ENCODE data around the gene ZNF780B.
"Not testable (repeated sequence)": the region's sequence is repeated elsewhere in the genome, so short reads cannot be mapped to it uniquely, and the experiment has no call there.

Gene ZNF780B

DNA sequence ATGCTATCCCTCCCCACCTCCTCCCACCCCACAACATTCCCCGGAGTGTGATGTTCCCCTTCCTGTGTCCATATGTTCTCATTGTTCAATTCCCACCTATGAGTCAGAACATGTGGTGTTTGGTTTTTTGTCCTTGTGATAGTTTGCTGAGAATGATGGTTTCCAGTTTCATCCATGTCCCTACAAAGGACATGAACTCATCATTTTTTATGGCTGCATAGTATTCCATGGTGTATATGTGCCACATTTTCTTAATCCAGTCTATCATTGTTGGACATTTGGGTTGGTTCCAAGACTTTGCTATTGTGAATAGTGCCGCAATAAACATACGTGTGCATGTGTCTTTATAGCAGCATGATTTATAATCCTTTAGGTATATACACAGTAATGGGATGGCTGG lies 18.0 kb downstream of the ZNF780B start:
- DNase-seq (ENCODE audit: low read depth in 2 of 2), result not testable (repeated sequence)

DNA sequence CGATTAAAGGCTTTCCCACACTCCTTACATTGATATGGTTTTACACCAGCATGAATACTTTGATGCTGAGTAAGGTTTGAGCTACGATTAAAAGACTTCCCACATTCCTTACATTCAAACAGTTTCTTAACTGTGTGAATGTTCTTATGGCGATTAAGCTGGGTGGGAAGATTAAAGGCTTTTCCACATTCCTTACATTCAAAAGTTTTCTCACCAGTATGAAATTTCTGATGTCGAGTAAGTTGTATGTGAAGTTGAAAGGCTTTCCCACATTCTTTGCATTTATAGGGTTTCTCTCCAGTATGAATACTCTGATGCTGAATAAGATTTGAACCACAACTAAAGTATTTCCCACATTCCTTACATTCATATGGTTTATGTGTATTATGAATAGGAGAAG lies 20.0 kb downstream of the ZNF780B start:
- no peak for DNase-seq (ENCODE audit: low read depth in 2 of 2)

DNA sequence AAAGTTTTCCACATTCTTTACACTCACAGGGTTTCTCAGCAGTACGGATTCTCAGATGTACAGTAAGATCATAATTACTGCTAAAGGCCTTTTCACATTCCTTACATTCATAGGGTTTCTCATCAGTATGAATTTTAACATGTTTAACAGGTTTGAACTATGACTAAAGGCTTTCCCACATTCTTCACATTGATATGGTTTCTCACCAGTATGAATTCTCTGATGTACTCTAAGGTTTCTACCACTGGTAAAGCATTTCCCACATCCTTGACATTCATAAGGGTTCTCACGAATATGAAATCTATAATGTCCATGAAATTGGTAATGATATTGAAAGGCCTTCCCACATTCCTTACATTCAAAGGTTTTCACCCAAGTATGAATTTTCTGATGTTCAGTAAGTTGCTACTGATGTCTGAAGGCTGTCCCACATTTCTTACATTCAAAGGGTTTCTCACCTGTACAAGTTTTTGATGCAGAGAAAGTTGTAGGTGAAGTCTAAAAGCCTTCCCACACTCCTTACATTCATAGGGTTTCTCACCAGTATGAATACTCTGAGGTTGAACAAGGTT lies 22.0 kb downstream of the ZNF780B start:
- DNase-seq (ENCODE audit: low read depth in 2 of 2), result no peak

DNA sequence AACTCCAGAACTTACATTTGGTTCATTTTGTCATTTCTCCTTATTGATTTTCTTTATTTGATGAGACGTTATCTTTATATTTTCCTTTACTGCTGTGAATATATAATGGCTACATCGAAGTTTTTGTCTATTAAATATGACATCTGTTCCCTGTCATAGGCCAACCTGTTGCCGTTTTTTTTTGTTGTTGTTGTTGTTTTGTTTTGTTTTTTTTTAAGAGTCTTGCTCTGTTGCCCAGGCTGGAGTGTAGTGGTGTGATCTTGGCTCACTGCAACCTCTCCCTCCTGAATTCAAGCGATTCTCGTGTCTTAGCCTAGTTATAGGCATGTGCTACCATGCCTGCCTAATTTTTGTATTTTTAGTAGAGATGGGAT lies 29.4 kb downstream of the ZNF780B start:
- no peak for DNase-seq (ENCODE audit: low read depth in 2 of 2)

DNA sequence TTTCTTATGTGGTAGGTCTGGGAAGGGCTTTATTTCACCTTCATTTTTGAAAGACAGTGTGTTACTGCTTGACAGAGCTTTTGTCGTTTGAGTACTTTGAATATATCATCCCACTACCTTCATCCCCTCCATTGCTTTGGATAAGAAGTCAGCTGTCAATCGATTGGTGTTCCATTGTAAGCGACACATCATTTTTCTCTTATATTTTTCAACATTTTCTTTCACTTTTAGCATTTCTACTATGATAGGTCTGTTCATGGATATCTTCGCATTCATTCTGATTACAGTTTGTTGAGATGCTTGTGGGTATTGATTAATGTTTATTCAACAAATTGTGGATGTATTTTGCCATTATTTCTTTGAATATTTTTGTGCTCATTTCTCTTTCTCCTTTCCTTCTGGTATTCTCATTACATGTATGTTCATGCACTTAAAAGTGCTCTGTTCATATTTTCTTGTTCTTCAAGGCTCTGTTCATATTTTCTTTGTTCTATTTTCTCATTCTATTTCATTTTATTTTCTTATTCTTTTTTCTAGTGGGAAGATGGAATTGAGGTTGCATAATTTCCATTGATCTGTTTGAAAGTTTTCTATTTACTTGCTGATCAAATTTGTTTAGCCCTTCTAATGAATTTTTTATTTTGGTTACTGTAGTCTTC lies 30.0 kb downstream of the ZNF780B start:
- DNase-seq (ENCODE audit: low read depth in 2 of 2), result no peak

DNA sequence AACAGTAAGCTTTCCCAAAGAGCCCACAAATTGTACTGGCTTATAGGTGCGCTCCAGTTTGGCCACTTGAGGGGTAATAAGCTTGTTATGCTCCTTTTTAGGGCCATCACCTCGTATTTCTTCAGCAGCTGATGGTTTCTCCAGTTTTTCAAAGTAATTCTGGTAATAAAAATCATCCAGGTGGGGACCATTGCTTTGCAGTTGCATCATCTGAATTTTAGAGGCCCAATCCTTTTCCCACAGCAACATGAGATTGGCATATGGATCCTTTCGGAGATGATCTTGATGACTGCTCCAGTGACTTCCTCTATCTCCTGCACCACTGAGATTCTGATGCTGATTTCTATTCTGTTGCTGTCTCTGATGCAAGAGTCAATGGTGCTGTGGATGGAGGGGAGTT lies 32.1 kb downstream of the ZNF780B start:
- no peak for DNase-seq (ENCODE audit: low read depth in 2 of 2)

DNA sequence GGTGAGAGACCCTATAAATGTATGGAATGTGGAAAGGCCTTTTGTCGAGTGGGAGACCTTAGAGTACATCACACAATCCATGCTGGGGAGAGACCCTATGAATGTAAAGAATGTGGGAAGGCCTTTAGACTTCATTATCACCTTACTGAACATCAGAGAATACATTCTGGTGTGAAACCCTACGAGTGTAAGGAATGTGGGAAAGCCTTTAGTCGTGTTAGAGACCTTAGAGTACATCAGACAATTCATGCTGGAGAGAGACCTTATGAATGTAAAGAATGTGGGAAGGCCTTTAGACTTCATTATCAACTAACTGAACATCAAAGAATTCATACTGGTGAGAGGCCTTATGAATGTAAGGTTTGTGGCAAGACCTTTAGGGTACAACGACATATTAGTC lies 42.0 kb downstream of the ZNF780B start:
- no peak for DNase-seq (ENCODE audit: low read depth in 2 of 2)

DNA sequence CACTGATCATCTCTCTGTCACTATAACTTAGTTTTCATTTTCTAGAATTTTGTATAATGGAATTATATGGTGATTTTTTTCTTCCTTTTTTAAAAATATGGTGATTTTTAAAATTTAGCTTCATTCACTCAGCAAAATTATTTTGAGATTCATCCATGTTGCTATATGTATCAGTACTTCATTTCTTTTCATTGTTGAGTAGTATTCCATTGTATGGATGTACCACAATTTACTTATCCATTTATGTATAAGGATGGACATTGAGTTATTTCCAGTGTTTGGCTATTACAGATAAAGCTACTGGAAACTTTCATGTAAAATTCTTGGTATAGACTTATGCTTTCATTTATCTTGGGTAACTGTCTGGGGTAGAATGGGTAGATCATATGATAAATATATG lies 46.4 kb downstream of the ZNF780B start:
- DNase-seq (ENCODE audit: low read depth in 2 of 2), result no peak

DNA sequence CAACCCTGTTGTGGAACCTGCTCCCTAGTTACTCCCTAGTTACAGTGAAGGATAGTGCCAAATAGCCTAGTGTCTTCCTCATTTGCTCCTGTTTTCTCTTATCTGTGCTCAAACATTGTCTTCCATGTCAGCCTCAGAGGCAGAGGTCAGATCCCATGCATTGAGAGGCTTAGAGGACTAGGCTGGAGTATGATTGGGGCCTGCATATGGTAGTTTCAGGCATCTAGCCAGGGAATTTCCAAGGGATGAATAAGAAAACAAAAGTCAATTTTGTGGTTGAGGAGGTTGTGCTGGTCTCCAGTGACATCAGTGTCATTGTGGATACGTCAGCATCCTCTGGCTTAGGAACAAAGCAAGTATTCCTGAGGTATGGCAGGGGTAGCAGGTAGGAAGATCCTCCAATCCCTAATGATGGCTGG lies 49.7 kb downstream of the ZNF780B start:
- no peak for DNase-seq (ENCODE audit: low read depth in 2 of 2)

DNA sequence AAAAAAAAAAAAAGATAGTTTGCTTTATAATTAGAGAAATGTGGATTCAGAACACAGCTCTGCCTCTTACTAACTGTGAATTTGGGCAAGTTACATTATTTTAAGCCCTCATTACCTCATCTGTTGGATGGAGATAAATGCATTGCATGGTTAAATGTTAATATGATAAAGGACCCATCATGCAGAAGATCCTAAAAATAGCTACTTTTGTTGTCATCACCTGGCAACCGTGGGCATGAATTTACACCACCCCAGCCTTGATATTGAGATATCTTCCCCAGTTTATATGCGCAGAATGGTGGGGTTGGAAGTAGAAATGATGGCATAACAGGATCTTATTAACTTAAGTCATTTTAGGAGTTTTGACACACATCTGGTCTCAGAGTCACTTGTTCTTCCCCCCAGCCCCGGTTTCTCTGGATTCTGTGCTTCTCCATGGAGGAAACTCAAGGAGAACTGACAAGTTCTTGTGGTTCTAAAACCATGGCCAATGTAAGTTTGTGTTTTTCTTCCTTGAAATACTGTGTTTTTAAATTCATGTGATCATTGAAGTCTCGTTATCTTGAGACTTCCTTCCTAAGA lies 50.2 kb downstream of the ZNF780B start:
- DNase-seq (ENCODE audit: low read depth in 2 of 2), result no peak

DNA sequence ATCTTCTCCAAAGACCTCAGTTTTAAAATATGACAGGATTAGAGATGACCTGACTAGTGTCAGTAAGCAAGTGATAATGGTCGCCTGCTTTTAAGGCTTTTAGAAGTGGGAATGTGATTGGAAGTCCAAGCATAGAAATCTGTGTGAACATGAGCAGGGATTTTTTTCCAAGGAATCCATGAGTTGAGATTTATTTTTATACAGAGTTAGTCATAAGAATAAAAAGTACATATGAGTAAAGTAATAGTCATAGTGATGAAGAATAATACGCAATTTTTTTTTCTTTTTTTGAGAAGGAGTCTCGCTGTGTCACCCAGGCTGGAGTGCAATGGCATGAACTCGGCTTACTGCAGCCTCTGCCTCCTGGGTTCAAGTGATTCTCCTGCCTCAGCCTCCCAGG lies 57.5 kb downstream of the ZNF780B start:
- no peak for DNase-seq (ENCODE audit: low read depth in 2 of 2)

DNA sequence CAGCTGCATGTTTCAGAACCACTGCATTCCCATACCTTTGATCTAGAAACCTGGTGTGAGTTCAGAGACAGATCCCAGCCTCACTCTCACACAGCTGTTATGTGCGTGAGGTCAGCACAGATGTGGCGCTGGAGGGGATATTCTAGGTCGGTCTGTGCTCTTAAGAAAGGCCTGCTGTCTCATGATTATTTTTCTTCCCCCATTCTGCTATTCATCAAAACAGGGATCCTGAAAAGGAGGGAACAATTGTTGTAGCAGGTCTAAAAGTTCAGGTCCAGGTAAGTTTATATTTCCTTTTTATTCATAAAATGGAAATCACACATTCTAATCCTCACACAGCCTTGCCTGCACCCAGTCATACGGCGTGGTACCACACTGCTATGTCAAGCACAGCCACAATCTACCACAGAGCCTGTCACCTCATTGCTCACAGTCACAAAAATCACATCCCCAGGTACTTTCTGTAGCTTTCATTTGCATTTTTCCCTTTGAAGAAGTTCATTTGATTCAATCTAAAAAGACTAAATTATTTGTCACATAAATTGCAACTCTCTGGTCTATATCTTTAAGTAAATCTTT lies 58.3 kb downstream of the ZNF780B start:
- no peak for DNase-seq (ENCODE audit: low read depth in 2 of 2)

DNA sequence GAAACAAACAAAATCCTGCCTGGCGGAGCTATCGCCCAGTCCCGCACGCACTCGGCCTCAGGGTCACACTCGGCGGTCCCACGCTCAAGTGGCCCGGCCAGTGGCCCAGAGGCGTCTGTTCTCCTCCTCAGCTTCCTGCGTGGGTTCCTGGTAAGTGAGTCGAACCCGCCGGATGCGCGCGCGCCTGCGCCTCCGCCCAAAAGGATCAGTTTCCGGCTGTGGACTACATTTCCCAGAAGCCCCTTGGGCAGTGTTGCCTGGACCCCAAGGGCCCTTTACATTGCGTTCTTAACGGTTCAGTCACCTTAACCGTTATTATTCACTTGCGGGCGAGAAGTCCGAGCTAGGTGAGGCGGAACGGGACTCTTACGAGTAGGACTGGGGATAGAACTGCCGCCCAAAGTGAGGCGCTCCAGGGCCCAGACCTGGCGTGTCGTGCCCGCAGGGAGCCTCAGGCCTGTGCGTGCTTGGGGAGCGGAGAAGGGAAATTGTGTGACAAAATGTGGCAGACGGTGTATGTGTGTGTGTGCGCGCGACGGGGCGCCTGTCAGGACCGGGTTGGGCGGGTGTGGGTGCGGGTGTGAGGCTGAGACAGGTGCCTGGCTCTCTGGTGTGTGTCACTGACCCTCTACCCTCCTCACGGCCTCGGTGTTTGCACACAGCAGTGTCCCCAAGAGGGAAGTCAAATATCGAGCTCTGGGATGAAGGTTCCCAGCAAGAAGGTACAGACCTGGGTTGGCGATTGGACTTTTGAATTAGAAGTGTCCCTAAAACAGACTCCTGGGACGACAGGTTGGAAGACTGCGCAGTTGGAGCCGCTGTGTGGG lies 59.0 kb downstream of the ZNF780B start, which contains the start of gene ZNF546:
ZNF546 (plus strand) TSS at position 250 of the 827 bp plus-strand sequence. CDS start 1,267 bp downstream, outside the sequence.
- DNase-seq (ENCODE audit: low read depth in 2 of 2), result peak; percentile 82 to 86

DNA sequence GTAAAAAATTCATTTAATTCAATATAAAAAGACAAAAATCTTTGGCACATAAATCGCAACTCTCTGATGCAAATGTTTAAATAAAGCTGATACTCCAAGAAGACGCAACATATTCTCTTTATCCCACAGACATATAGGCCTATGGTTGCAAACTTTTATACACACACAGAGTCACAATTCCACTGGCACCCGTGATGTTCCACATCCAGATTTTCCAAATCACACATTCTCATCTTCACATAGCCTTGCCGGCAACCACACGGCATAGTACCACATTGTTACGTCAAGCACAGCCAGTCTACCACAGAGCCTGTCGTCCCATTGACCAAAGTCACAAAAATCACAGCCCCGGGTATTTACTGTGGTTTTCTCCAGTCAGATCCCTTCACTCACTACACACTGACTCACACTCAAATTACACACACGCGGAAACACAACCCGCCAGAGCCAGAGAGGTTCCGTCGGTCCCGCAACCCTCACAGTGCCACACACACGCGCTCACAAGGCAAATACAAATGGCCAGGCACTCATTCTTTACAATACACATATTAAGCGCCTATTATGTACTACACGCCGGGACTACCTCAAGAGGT lies 59.7 kb downstream of the ZNF780B start:
- DNase-seq (ENCODE audit: low read depth in 2 of 2), result no peak

DNA sequence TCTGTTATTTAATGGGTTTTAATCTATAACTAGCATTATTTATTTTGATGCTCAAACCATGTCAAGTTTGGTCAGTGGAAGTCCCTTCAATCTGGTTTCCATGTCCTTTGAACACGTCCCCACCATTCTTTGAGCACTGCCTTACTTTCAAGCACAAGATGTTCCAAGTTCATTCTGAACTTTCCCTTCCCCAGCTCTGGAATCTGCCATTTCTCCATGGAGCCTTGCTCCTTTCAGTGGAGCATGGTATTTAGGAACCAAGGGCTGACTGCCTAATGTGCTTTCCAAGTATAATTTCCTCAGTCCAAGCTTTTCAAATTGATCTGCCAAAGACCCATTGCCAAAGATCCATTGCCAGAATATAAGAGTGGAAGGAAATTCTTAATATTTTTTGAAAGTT lies 60.2 kb downstream of the ZNF780B start:
- no peak for DNase-seq (ENCODE audit: low read depth in 2 of 2)

DNA sequence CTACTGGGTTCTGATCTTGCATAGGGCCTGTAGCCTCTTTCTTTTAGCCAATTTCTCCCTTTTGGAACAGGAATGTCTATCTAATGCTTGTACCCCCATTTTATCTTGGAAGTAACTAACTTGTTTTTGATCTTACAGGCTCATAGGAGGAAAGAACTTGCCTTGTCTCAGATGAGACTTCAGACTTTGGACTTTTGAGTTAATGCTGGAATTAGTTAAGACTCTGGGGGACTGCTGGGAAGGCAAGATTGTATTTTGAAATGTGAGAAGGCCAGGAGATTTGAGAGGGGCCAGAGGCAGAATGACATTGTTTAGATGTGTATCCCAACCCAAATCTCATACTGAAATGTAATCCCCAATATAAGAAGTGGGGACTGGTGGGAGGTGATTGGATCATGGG lies 61.7 kb downstream of the ZNF780B start:
- no peak for DNase-seq (ENCODE audit: low read depth in 2 of 2)

DNA sequence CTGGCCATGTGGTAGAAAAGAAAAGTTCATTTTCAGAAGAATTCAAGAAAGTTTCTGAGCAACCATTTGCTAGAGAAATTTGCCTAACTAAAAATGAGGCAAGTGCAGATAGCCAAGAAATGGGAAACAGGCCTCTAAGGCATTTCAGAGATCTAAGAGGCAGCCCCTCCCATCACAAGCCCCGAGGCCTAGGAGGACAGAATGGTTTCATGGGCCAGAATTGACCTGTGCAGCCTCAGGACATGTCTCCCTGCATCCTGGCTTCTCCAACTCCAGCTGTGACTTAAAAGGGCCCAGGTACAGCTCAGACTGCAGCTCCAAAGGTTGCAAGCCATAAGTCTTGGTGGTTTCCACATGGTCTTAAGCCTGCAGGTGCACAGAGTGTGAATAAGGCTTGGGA lies 62.4 kb downstream of the ZNF780B start:
- no peak for DNase-seq (ENCODE audit: low read depth in 2 of 2)

DNA sequence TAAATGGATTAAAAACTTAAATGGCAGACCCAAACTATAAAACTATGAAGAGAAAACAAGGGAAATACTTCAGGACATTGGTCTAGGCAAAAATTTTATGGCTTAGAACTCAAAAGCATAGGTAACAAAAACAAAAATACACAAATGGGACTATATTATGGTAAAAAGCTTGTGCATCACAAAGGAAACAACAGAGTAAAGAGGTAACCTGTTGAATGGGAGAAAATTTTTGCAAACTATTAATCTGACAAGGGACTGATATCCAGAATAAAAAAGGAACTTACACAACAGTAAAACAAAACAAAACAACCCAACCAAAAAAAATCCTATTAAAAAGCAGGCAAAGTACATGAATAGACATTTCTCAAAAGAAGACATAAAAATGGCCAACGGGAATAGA lies 68.4 kb downstream of the ZNF780B start:
- DNase-seq (ENCODE audit: low read depth in 2 of 2), result no peak

DNA sequence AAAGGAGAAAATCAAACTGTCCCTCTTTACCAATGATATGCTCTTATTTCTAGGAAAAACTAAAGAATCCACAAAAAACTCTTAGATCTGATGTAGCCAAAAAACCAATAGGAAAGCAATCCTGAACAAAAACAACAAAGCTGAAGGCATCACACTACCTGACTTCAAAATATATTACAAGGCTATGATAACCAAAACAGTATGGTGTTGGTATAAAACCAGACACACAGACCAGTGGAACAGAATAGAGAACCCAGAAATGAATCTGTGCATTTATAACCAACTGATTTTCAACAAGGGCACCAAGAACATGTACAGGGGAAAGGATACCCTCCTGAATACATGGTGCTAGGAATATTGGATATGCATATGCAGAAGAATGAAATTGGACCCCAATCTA lies 68.9 kb downstream of the ZNF780B start:
- DNase-seq (ENCODE audit: low read depth in 2 of 2), result no peak

DNA sequence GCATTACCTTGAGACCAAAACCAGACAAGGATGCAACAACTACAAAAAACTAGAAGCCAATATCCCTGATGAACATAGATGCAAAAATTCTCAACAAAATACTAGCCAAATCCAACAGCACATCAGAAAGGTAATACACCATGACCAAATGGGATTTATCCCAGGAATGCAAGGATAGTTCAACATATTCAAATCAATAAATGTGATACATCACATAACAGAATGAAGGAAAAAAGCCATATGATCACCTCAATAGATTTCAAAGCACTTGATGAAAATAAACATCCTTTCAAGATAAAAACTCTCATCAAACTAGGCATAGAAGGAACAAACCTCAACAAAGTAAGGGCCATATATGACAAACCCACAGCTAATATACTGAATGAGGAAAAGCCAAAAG lies 69.4 kb downstream of the ZNF780B start:
- DNase-seq (ENCODE audit: low read depth in 2 of 2), result no peak

DNA sequence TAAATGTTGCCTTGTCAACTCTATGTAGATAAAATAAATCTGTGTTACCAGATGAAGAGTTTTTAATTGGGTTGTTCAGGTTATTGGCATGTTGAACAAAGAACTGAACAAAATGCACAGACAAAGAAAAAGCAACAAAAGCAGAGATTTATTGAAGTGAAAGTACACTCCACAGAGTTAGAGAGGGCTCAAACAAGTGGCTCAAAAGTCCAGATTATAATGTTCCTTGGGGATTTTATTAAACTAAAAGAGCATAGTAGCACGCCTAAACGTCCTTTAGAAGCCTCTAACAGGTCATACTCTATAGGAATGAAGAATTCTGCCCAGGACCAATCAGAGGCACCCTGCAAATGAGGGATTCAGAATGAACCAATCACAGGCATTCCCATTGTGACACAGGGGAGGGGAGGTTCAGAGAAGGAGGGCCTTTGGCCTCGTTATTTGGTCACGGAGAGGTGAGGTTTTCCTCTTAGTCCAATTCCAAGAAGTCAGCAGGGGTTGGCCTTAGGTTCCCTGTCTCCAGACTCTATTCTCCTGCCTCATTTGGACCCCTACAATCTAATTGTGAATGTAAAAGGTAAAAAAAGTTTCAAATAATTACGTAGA lies 72.2 kb downstream of the ZNF780B start:
- DNase-seq (ENCODE audit: low read depth in 2 of 2), result no peak
